ENCODE data around the gene SLC26A9.

SLC26A9 gene

DNA sequence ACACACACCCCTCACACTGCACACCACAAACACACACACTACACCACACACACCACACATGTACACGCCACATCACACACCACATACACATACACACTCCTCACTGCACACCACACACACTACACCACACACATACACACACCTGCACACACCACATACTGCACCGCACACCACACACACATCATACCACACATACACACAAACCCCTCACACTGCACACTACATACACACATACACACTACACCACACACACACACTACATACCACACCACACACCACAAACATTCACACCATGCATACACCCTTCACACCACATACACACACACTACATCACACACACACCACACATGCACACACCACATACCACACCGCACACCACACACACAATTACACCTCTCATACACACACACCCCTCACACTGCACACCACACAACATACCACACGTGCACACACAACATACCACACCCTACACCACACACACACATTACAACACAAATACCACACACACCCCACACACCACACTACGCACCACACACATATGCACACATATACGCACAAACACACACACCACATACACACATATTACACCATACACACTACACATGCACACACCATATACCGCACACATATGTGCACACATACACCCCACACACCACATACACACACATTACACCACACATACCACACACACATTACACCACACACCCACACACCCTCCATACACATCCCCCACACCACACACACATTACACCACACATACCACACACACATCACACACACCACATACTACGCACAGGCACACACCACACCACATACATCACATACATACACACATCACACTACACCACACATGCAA lies 30.3 kb upstream of the SLC26A9 start:
- DNase-seq, result no peak

DNA sequence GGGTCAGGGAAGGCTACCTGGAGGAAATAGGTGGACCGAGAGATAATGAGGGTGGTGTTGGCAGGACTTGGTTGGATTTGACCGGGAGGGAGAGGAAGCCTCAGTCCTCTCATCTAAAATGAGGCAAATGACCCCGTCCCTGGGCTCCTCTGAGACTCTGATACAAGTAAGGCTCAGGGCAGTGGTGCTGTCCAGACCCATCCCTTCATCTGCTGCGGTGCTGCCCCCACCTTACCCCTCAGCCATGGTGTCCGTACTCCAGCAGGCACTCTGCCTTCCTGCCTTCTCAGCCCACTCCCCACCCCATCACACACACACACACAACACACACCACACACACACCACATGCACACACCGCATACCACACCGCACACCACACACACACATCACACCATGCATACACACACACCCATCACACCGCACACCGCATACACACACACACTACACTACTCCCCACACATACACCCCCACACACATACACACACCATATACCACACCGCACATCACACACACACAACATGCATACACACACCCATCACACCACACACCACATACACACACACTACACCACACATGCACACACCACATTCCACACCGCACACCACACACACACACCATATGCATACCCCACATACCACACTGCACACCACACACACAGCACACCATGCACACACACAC lies 29.4 kb upstream of the SLC26A9 start:
- DNase-seq, result no peak

DNA sequence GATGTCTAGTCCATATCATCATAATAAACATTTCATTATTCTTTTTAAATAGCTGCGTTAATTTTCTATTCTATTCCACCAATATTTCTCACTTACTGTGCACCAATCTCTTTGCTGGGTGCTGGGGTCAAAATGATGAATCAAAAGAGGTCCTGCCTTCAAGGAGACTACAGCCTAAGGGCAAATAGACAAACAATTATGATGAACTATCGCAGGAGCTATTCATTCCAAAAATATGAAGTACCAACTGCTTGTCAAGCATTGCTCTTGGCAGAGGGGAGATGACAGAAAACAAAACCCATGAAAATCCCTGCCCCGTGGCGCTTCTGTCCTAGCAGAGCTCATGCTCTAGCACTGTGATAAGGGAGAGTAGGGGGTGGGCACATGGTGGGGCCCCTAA lies 28.8 kb upstream of the SLC26A9 start:
- DNase-seq, result no peak

DNA sequence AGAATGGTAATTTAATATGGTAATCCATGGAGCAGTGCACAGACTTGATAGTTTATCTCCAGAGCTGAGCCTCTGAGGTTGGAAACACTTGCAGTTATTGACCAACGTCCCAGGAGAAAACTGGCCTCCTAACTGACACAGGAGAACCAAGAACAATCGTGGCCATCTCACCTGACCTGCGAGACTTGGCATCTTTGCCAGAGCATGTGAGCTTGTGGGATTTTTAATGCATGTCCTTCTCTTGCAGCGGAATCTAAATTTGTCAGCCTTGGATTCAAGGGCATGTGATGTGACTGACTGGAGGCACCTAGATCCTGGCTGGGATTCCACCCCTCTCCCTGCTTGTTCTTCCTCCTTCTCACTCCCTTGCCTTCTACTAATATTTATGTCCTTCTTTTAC lies 27.8 kb upstream of the SLC26A9 start:
- no peak for DNase-seq

DNA sequence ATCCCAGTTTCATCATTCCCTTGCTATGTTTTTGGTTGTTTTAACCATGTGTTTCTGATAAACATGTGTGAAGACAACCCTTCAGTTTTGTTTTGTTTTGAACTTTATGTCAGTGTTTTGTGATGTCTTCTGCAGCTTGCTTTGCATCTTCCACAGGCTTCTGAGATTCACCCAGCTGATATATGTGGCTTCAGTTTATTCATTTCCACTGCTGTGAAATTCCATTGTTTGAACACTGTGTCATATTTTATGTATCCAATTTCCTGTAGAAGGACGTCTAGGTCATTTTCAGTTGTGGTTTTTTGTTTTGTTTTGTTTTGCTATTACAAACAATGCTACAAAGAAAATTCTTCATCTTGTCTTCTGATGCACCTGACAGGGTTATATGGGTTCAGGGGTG lies 27.2 kb upstream of the SLC26A9 start:
- no peak for DNase-seq

DNA sequence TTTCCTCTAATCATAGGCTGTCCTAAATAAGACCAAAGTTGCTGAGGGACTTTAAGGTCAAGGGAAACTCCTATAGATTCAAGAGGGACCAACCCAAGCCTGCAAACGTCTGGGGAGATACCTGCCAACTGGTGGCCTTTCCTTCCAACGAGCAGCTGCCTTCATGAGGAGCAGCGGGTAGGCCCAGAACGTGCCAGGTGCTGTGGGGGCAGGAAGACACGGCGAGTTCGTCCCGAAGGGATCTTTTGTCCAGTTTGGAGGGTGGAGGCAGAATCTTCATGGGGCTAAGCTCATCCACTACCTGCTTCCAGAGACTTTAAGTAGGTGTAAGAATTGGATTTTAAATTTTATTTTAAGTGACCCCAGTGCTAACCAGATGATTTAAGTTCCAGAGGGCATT lies 26.0 kb upstream of the SLC26A9 start:
- DNase-seq, result no peak

DNA sequence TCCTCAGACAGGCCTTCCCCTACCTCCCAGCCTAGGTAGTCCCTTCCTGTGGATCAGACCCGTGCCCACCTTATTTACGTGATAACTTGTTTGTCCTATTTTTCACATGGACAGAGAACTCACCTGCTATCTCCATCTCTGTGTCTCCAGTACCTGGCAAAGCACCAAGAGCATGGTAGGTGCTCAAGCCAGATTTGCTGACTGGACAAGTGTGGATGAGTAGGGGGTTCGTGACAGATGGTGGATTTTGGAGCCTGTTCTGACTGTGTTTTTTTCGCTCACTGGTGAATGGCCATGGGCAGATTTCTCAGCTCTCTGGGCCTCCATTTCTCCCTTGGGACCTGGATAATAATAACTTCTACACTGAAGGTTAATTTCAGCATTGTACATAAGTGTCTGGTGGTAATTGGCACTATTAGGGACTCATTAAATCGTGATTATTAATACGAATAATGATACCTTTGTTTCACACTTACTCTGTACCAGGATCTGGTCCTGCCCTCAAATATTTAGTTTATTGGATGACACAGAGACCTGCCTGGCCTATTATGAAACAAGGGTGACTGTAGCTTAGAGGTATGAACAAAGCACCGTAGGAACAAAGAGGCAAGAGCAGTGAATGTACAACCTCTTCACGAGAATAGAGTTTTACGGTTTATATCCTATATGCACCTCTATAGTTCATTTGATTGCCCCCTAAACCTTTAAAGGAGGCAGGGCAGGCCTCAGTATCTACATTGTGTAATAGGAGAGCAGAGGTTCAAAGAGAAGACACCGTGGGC lies 24.5 kb upstream of the SLC26A9 start:
- no peak for DNase-seq

DNA sequence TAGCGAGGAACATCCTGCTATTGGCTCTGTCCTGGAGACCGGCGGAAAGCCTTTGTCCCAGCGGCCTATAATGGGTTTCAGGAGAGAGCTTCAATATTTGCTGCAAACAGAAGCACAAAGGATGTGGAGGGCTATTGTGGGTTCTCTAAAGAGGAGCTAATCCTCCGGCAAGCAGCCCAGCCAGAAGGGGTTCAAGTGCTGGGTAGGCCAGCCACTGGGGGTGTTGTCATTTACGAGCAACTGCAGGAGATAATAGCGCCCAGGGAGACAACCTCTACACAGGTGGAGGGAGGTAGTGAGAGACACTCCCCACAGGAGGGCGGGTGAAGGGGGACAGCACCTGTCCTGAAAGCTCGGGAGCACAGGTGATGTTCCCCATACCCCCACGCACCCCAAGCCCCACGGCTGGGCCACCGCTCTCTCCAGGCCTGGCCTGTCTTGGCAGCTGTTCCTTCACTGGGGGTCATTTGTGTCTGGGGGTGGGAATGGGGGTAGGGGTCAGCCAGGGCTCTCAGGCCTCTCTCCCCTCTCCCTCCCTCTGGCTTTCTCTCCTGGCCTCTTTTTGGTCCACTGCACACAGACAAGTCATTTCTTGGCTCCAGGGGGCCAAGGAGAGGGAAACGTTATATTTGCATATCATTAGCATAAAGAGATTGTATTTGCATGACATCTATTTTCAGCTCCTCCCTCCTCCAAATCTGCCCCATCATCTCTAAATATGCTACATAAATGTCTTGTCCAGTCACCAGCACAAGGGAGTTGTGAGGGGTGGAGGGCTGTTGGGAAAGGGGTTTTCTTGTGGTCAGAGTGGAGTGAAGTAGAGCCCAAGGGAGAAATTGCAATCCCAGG lies 22.0 kb upstream of the SLC26A9 start:
- peak; percentile 56 for DNase-seq

DNA sequence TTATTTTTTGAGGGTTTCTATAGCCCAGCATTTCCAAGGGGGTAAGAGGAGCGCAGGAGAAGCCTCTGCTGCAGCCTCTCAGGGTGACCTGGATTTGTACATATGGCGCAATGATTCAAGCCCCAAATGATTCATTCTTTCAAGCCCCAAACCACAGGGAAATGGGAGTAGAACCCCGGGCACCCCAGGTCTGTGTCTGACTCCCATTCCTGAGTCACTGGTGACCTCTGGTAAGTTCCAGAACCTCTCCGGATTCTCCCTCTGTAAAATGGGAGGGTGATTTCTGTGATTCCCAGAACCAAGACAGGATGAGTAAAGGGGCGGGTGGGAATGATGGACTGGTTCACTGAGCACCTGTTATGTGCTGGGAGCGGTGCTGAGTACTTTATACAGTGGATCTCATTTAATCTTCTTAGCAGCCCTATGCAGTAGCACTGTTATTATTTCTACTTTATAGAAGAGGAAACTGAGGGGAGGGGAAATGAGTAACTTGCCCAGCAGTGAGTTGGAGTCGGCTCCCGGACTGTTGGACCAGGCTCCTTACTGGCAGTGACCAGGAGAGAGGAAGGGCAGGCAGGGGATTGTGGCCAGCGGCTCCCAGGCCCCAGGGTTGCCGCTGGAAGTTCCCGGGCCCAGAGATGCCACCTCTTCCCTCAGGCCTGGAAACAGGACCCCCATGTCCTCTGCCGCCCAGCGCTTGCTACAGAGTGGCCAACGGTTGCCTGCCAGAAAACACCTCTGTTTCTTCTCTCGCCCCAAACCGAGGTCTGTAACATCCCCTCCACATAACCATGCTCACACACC lies 20.3 kb upstream of the SLC26A9 start:
- DNase-seq, result no peak

DNA sequence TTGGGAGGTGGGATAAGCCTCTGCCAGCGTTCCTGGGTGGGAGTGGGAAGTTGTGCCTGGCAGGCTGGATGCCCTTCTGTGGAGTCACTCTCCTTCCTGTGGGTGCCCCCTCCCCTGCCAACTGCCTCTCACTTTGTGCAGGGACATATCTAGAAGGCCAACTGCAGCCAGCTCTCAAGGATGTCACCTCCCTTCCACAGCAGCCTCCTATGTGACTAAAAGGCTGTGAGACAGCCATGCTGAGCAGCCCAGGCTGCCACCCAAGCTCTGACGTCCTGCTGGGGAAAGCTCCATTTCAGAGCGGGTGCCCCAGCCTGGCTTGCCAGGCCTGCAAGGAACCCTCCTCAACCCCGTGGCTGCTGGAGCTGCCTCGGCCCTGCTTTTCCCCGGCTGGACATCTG lies 19.6 kb upstream of the SLC26A9 start:
- no peak for DNase-seq

DNA sequence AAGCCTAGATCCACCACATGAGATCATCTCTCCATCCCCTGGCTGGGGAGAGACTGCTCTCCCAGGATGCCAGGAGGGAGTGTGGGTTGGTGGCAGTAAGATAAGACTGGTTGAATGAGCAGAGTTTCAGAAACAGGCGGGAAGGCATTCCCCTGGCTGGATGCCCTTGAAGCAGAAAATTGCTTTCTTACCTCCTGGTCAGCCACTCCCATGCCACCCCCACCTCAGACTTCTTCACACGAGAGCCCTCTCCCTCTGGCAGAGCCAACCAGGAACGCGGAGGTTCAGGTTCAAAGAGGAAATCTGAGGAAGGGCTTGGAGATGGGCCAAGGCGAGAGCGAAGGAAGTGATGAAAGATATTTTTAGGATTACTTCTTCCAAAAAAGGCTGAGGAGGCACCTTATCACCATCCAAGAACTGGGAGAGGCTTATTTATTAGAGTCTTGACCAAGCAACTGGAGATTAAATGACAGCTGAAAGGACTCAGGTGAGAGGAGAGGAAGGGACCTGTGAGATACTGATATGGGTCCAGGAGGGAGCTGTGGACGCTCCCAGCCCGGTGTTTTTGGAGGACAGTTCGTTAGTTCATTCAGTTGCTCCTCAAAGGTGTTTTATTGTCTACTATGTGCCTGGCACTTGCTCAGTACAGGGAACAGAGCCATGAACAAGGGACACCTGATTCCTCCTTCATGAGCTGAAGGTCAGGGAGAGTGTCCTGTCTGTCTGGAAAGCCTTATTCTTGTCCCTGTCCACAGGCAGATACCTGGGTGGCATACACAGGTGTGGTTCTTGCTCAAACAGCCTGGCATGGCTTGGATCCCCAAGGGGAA lies 18.9 kb upstream of the SLC26A9 start:
- DNase-seq, result no peak

DNA sequence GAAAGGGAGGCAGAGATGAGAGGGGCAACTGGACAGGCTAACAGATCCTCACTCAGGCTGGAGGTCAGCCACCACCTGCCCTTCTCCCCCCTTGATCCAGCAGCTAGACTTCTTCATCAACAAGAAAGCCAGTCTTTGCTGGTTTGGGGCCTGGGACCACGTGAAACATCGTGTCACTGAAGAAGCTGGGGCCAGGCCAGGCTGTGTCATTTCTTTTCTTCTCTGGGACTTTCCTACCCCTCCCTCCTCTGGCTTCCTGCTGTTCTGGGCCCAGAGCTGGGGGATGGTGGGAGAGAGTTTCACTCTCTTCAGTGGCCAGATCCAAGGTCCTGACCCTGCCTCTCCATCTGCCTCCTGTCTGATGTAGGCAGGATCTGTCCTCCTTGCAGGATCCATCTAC lies 18.1 kb upstream of the SLC26A9 start:
- DNase-seq, result no peak

DNA sequence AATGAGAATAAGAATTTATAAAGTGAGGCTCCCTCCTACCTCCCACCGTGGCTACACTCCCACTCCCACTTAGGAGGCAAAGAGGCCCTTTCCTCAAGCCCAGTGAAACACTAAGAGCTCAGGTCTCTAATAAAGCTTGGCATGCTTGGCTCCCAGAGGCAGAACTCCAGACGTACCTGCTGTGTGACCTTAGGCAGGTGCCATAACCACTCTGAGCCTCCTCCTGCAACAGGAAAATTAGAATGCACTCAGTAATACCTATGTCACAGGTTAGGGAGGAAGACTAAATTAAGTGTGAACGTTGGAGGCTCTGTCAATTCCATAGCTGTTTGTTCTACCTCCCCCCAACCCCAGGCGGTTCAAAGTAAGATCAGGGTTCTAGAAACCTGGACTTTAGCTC lies 16.5 kb upstream of the SLC26A9 start:
- DNase-seq, result no peak

DNA sequence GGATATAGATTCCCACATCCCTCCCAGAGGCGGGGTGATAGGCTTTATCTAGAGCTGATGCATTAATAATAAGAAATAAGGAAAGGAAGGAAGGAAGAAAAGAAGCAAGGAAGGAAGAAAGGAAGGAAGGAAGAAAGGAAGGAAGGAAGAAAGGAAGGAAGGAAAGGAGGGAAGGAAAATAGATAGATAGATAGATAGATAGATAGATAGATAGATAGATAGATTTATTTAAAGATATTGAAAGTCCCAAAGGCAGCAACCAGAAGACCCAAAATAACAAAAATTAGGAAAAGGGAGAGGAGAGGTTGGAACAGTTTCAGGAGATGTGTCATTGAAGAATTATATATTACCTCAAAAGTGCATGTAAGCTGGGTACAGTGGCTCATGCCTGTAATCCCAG lies 12.2 kb upstream of the SLC26A9 start:
- no peak for DNase-seq

DNA sequence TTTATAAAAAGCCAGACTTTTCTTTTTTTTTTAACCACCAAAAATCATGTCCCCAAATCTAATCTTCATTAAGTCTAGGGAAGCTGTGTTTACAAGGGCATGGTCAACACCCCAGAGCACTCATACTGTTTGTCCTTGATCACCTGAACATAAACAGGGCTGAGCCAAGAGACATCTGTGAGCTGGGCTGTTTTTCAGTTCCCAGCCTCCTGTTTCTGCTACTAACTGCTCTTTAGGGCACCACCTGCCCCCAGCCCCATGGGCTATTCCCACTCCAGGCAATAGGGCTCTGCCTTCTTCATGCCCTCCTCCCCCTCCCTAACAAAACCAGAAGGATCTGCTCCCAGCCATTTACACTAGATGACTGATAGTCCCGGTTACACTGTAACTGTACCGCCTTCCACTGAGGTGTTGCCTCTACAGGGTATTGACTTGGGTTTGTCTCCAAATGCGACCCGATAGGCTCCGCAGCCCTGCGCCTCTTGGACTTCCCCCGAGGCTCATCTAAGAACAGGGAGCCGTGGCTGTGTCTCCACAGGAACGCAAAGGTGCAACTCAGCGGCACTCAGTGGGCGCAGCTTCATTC lies 11.7 kb upstream of the SLC26A9 start:
- no peak for DNase-seq

DNA sequence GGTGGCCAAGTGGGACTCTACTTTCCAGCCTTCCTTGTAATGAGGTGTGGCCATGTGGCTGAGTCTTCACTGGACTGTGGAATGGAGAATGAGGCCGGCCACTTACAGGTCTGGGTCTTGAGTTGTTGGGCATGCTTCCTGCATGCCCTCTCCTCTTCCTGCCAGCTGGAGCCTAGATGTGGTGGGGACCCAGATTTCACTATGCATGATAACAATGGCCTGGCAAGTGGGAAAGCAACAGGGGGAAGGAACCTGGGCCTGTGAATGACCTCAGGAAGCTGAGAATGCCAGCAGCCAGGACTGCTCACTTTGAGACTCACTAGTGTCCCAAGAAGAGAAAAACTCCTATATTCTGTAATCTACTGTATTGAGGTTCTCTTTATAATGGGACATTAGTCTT lies 8.5 kb upstream of the SLC26A9 start:
- DNase-seq, result no peak

DNA sequence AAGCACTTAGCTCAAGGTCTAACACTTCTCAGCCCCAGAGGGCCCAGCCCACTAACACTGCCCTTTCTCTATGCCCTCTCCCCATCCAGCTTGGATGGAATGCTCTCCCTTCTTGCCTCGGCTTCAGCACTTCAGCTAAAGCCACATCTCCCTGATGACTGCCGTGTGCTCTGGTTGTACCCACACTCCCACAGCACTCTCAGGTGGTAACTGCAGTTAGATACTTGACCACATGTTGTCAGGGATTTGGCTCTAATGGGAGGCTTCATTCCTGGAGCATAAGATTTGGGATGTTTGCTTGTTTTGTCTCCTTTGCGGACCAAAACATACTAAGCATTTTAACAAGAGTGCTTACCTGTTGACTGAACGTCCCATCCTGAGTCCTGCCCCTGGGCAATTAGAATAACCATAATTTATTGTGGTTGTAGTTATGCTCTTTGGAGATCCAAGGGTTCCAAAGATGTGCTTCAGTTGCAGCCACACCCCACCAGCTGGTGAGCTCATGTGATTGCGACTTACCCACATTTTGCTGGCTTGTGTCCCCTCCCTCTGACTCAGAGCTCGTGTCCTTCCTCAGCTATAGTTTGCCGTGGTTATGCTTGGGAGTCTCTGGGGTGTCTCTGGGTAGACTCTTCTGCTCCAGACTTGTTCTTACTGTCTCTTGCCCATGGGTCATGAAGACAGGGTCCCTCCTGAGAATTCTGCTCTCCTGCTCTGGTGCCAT lies 7.7 kb upstream of the SLC26A9 start:
- DNase-seq, result no peak

DNA sequence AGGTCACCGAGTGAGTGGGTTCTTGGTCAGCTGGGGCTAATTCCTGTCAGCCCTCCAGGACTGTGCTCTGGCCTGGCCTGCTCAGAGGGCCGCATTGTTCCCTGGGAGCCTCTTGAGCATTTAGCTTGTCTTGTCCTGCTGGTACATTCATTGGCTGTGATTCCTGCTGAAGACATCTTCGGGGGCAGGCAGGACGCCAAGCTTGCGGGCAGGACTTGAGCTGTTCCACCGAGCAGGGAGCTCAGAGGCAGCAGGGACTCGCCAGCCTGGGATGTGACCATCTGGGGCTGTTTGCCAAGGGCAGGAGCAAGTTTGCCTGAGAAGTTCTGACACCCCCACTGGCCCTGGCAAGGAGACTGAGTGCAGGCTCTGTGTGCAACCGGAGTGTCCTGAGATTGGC lies 7.0 kb upstream of the SLC26A9 start:
- DNase-seq, result no peak

DNA sequence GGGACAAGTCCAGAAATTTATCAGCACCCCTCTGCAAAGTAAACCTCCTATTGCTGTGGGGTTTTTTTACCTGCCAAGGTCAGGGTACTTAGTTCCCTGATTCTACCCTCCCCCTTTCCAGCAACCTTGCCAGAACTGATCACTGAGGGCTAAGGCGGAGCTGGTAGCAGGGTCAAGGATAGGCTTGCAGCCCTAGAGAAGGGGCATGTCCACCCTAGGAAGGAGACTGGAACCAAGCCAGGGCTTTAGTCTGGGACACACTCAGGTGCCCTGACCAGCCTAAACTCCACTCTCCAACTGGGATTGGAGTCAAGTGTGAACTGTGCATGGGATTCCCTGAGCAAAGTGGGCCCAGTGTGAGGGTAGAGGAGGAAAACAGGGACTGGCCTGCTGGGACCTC lies 6.5 kb upstream of the SLC26A9 start:
- no peak for DNase-seq

DNA sequence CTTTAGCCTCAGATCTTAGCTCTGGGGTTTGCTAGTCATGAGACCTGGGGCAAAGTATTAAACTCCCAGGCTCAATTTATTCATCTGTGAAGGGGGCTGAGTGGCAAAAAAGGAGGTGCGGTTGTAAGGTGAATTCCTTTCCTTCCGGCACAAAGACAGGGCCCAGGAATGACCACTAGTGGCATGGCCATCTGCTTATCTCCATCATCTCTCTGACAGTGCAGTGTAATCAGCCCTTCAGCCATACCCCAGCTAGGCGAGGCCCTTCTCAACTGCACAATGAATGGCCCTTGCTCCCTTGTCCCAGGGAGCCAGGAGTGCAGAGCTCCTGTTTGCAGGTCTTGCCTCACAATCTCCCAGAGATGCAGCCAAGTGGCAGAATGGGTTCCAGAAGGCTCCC lies 5.6 kb upstream of the SLC26A9 start:
- DNase-seq, result no peak

Measured in NCI-H748 treated with DMSO at 0.1 percent for 48 hours (cell line).